ENCODE results near the gene SLC25A22.

SLC25A22 gene

GRCh38 chr11:800473-800872, 2.4 kb upstream of the SLC25A22 start:
- no peaks in the 10 kb centered on the region for H3K9me2 ChIP-seq (replicated peaks; ENCODE audit: insufficient read depth, low read length)
- no peak overlapping the region for H2AFZ ChIP-seq (ENCODE audit: low read depth, low read length, severe bottlenecking)
- no peaks in the 10 kb centered on the region for H3K36me3 ChIP-seq (ENCODE audit: low read length)
- no peak overlapping the region for H3K27ac ChIP-seq (ENCODE audit: low read depth, low read length)
- H3K9ac ChIP-seq (ENCODE audit: low read length), result no peak overlapping the region
- H3K79me2 ChIP-seq (ENCODE audit: insufficient read depth, low read length), result peaks cover 13% of the 10 kb centered on the region; the same call in 1 of the 2 replicates
- TF ChIP-seq EZH2phosphoT487 (conservative IDR thresholded peaks at IDR 0.05; ENCODE audit: low read length), result no peak
- TF ChIP-seq, protein P1, sequence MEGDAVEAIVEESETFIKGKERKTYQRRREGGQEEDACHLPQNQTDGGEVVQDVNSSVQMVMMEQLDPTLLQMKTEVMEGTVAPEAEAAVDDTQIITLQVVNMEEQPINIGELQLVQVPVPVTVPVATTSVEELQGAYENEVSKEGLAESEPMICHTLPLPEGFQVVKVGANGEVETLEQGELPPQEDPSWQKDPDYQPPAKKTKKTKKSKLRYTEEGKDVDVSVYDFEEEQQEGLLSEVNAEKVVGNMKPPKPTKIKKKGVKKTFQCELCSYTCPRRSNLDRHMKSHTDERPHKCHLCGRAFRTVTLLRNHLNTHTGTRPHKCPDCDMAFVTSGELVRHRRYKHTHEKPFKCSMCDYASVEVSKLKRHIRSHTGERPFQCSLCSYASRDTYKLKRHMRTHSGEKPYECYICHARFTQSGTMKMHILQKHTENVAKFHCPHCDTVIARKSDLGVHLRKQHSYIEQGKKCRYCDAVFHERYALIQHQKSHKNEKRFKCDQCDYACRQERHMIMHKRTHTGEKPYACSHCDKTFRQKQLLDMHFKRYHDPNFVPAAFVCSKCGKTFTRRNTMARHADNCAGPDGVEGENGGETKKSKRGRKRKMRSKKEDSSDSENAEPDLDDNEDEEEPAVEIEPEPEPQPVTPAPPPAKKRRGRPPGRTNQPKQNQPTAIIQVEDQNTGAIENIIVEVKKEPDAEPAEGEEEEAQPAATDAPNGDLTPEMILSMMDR (IDR thresholded peaks at IDR 0.05; ENCODE audit: insufficient read depth, low read length, poor library complexity, severe bottlenecking), result no peak
- H3F3A ChIP-seq (ENCODE audit: insufficient read depth), result peaks cover 4% of the 10 kb centered on the region; the same call in 1 of the 2 replicates
- H4K20me1 ChIP-seq (ENCODE audit: low read depth, low read length), result peaks cover 2% of the 10 kb centered on the region; the same call in 1 of the 2 replicates
- no peak overlapping the region for H3K4me2 ChIP-seq (ENCODE audit: low read depth, low read length, poor library complexity, severe bottlenecking)
- no peak overlapping the region for H3K4me3 ChIP-seq (ENCODE audit: insufficient read depth, low read length, poor library complexity, severe bottlenecking)
- no peaks in the 10 kb centered on the region for H3K9me3 ChIP-seq (ENCODE audit: insufficient read depth, low read length)
- no peaks in the 10 kb centered on the region for H3K27me3 ChIP-seq (ENCODE audit: low read length)

DNA sequence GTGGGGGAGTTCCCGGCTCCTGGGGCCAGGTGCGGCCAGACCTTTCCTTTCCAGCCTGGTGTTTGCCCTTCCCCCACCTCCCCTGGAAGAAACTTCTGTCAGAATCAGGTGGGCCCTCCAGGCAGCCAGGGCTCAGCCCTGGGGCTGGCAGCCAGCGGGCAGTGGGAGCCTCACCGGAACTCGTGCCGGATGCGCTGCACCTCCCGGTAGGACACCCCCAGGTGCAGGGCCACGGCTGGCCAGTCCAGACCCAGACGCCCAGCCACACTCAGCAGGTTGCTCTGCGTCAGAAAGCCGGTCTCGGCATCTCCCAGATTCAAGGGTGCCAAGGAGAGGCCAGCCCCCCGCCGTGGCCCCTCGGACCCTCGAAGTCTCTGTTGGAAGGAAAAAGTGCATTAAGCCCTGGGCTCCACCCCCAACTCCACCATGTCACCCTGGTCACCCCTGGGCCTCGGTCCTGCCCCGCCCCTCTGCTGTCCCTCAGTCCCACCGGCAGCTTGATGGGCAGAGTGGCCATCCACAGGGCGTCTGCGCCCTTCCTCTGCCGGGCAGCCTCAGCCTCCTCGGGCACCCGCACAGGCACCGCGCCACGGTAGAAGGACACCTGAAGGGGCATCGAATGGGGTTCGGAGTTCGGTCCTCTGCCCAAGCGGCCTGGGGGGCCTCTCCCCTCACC, 1.7 kb upstream of the SLC25A22 start:
- Histone ChIP-seq H3K36me3 (ENCODE audit: low read length) (no peaks in the 10 kb centered on the region), H2AFZ (ENCODE audit: low read depth, low read length, severe bottlenecking) (no peak overlapping the region), H3K27me3 (ENCODE audit: low read length) (no peaks in the 10 kb centered on the region), H3K9me2 (replicated peaks; ENCODE audit: insufficient read depth, low read length) (no peaks in the 10 kb centered on the region), H3K9ac (ENCODE audit: low read length) (no peak overlapping the region), H4K20me1 (ENCODE audit: low read depth, low read length) (peaks cover 2% of the 10 kb centered on the region; the same call in 1 of the 2 replicates), H3K79me2 (ENCODE audit: insufficient read depth, low read length) (peaks cover 15% of the 10 kb centered on the region; the same call in 1 of the 2 replicates), H3K27ac (ENCODE audit: low read depth, low read length) (no peak overlapping the region), H3K4me2 (ENCODE audit: low read depth, low read length, poor library complexity, severe bottlenecking) (no peak overlapping the region), H3K4me3 (ENCODE audit: insufficient read depth, low read length, poor library complexity, severe bottlenecking) (no peak overlapping the region), H3K9me3 (ENCODE audit: insufficient read depth, low read length) (no peaks in the 10 kb centered on the region), H3F3A (ENCODE audit: insufficient read depth) (peaks cover 4% of the 10 kb centered on the region; the same call in 1 of the 2 replicates)
- TF ChIP-seq EZH2phosphoT487 (conservative IDR thresholded peaks at IDR 0.05; ENCODE audit: low read length), result no peak
- TF ChIP-seq, protein P1 (IDR thresholded peaks at IDR 0.05; ENCODE audit: insufficient read depth, low read length, poor library complexity, severe bottlenecking), result no peak

DNA sequence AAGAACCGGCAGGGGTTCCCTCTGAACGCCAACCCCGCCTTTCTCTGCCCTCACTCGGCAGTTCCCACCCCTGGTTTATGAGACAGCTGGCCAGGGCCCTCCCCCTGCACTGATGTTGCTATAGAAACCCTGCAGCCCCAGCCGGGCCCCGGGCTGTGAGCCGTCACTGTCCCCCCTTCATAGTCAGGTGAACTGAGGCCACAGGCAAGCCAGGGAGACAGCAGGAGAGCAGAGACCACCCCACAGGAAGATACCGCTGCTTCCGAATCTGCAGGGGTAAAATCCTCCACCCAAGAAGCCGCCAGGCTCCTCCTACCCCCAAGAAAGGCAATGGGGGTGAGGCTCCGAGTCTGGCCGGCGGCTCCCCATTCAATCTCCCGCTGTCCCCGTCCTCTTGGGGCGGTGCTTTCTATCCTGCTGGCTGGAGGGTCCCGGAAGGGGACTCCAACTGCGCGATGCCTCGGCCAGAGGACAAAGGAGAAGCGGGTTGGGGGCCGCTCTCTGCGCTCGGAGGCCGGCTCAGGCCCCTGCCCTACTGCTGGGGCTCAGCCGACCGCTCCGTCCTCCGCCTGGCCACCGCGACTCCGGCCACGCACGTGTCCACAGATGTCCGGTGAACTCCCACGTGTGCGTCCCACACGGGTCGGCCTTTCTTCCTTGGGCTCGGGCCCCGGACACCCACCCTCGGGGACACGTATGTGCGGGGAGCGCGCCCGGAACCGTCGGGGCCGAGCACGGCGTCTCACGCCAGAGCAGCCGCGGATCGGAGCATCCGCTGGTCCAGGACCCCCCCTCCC, 587 bp downstream of the SLC25A22 start:
- TF ChIP-seq, protein P1 (IDR thresholded peaks at IDR 0.05; ENCODE audit: insufficient read depth, low read length, poor library complexity, severe bottlenecking), result no peak
- no peak for TF ChIP-seq EZH2phosphoT487 (conservative IDR thresholded peaks at IDR 0.05; ENCODE audit: low read length)
- Histone ChIP-seq H3K27me3 (ENCODE audit: low read length) (no peaks in the 10 kb centered on the region), H3K4me3 (ENCODE audit: insufficient read depth, low read length, poor library complexity, severe bottlenecking) (peak overlapping the region; percentile 87), H3K36me3 (ENCODE audit: low read length) (no peaks in the 10 kb centered on the region), H3K4me2 (ENCODE audit: low read depth, low read length, poor library complexity, severe bottlenecking) (peak overlapping the region; percentile 80), H3K9me3 (ENCODE audit: insufficient read depth, low read length) (no peaks in the 10 kb centered on the region), H3F3A (ENCODE audit: insufficient read depth) (peaks cover 4% of the 10 kb centered on the region; the same call in 1 of the 2 replicates), H3K9me2 (replicated peaks; ENCODE audit: insufficient read depth, low read length) (no peaks in the 10 kb centered on the region), H2AFZ (ENCODE audit: low read depth, low read length, severe bottlenecking) (peak overlapping the region; percentile 46), H4K20me1 (ENCODE audit: low read depth, low read length) (peaks cover 2% of the 10 kb centered on the region; the same call in 1 of the 2 replicates), H3K79me2 (ENCODE audit: insufficient read depth, low read length) (peaks cover 15% of the 10 kb centered on the region; the same call in 1 of the 2 replicates), H3K9ac (ENCODE audit: low read length) (peak overlapping the region; percentile 94), H3K27ac (ENCODE audit: low read depth, low read length) (peak overlapping the region; percentile 86)
